SK-N-SH treated with all-trans-retinoic acid at 6 μM for 48 hours (cell line): ENCODE measurements around the gene IGF1R.

Experiments used
- OSR1 ChIP-seq: fragments of 250-450 bp; sonication (Bioruptor Pico); IDR thresholded peaks from 2 replicates; pipeline ENCODE4 v1.8.0; 2022; ENCODE audit warnings: moderate library complexity, mild to moderate bottlenecking, inconsistent platforms
- PATZ1 ChIP-seq: fragments of 250-450 bp; sonication (Bioruptor Pico); IDR thresholded peaks from 2 replicates; pipeline ENCODE4 v1.8.0; 2020; ENCODE audit warnings: mild to moderate bottlenecking, moderate library complexity, borderline replicate concordance

- TF ChIP-seq PATZ1 (CRISPR knock-in tag) (no peak), OSR1 (CRISPR knock-in tag) (no peak)
These were observed 28.3 kb upstream of the IGF1R start for GRCh38 chr15:98620020-98620419.
